ENCODE results near the gene AGAP1.
"Not testable (repeated sequence)": the region's sequence is repeated elsewhere in the genome, so short reads cannot be mapped to it uniquely, and the experiment has no call there.

The AGAP1 gene

GRCh38 chr2:235934059-235934773, 440.4 kb downstream of the AGAP1 start:
- DNase-seq = no peak

- no peak for DNase-seq
These were observed 441.1 kb downstream of the AGAP1 start for GRCh38 chr2:235934774-235935484.

GRCh38 chr2:235935773-235936172, 441.9 kb downstream of the AGAP1 start:
- DNase-seq = no peak

GRCh38 chr2:235936493-235936892, 442.6 kb downstream of the AGAP1 start:
- no peak for DNase-seq

- no peak for DNase-seq
These were observed 443.2 kb downstream of the AGAP1 start for GRCh38 chr2:235937087-235937486.

GRCh38 chr2:235937526-235937925, 443.7 kb downstream of the AGAP1 start:
- DNase-seq = no peak

GRCh38 chr2:235937936-235938335, 444.1 kb downstream of the AGAP1 start:
- no peak for DNase-seq

- DNase-seq = no peak
These were observed 444.8 kb downstream of the AGAP1 start for GRCh38 chr2:235938611-235939010.

- DNase-seq = no peak
These were observed 445.6 kb downstream of the AGAP1 start for GRCh38 chr2:235939471-235939870.

- DNase-seq = peak; percentile 51
These were observed 446.5 kb downstream of the AGAP1 start for GRCh38 chr2:235940330-235940729.

- no peak for DNase-seq
These were observed 450.7 kb downstream of the AGAP1 start for GRCh38 chr2:235944591-235944990.

- no peak for DNase-seq
These were observed 451.8 kb downstream of the AGAP1 start for GRCh38 chr2:235945608-235946140.

GRCh38 chr2:235946590-235946989, 452.7 kb downstream of the AGAP1 start:
- no peak for DNase-seq

- DNase-seq = not testable (repeated sequence)
These were observed 453.2 kb downstream of the AGAP1 start for GRCh38 chr2:235947055-235947454.

- DNase-seq = no peak
These were observed 456.0 kb downstream of the AGAP1 start for GRCh38 chr2:235949567-235950472.

- DNase-seq = no peak
These were observed 456.6 kb downstream of the AGAP1 start for GRCh38 chr2:235950473-235950809.

- no peak for DNase-seq
These were observed 457.6 kb downstream of the AGAP1 start for GRCh38 chr2:235951493-235951892.

- DNase-seq = no peak
These were observed 458.1 kb downstream of the AGAP1 start for GRCh38 chr2:235951982-235952381.

- DNase-seq = no peak
These were observed 458.9 kb downstream of the AGAP1 start for GRCh38 chr2:235952714-235953113.

- DNase-seq = no peak
These were observed 460.4 kb downstream of the AGAP1 start for GRCh38 chr2:235954281-235954680.

GRCh38 chr2:235954888-235955480, 461.1 kb downstream of the AGAP1 start:
- DNase-seq = no peak

- DNase-seq = no peak
These were observed 461.8 kb downstream of the AGAP1 start for GRCh38 chr2:235955664-235956063.
